ENCODE measurements around the gene DAP3. TPM values are rescaled to one million over a fixed set of nuclear protein-coding genes. Genes with fewer than 3 reads are reported as not detected.

Gene DAP3
- 72.5 and 79.3 TPM in 2 replicates for total RNA-seq

DNA sequence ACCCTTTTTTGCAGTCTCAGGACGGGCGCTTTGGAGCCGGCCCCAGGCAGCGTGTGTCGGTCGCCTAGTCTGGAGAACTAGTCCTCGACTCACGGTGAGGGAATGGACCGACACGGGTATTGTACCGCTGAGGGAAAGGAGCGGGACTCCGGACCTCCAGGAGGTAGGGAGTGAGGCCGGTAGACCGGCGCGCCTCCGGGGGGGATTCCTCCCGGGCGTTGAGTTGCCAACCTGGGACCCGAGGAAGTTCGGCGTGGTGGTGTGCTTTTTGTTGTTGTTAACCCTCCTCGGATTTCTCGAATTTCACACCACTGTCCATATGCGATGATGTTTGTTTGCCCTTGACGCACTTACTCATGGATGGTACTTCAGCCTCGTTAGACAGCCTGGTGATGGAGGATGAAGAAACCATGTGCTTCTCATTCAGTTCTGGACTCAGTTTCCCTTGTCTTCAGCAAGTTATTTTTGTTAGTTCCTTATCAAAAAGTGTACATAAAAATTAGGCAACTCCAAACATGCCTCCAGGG, at the start of gene DAP3:
DAP3 (plus strand) TSS at position 11 of the 527 bp plus-strand sequence. CDS start 20,689 bp downstream, outside the sequence.

DNA sequence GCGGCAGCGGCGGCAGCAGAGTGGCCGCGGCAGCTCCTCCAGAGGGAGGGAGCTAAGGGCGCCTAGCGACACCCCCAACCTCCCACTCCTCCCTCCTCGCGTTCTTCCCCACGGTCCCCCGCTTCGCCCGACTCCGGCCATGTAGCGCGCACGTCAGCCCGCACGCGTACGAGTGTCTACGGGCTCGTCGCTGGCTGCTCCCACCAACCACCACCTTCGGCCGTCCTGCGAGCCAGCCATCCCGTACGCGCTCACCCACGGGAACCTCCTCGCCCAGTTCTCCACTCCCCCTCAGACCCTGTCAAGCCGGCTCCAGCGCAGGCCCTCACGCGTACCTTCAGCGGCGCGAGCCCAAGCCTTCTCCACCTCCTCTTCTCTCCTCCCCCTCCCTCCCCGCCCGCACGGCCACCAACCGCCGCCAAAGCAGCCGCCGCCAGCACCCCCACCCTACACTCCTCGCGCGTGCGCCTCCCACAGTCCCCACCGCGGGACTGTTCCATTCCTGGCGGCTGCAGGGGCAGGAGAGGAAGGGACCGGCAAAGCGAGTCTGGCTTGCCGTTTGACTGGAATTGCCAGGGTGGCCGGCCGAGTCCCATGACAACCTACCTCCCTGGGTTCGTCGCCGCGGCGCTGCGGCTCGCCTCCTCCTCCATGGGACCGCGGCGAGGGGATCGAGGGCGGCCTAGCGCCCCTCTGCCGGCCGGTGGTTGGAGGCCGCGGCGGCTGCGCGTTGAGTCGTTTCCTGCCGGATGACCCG, 389 bp upstream of the DAP3 start, which contains the start of gene YY1AP1:
YY1AP1 (minus strand) TSS at position 451 of the 757 bp plus-strand sequence. CDS start 8,338 bp downstream, outside the sequence.

Other genes starting within 250 kb of the DAP3 start
- 21.9 and 38.5 TPM in 2 replicates for gene ASH1L, start 126.3 kb upstream of the DAP3 start, total RNA-seq
- 29.3 and 56.7 TPM in 2 replicates for gene MSTO1, start 78.9 kb upstream of the DAP3 start, total RNA-seq
- gene YY1AP1, start 317 bp upstream of the DAP3 start, total RNA-seq = 35.9 and 53.5 TPM in 2 replicates
- gene GON4L, start 168.1 kb downstream of the DAP3 start, total RNA-seq = 22.9 and 31.3 TPM in 2 replicates
- gene SYT11, start 170.5 kb downstream of the DAP3 start, total RNA-seq = 0.34 and 0.36 TPM in 2 replicates
- 37.9 and 54.8 TPM in 2 replicates for gene RIT1, start 222.3 kb downstream of the DAP3 start, total RNA-seq
- gene KHDC4, start 245.3 kb downstream of the DAP3 start, total RNA-seq = 28.4 and 34.4 TPM in 2 replicates